Skeletal muscle satellite cell (primary cell): ENCODE data around the gene ZNF710. TPM values are rescaled to one million over a fixed set of nuclear protein-coding genes. Genes with fewer than 3 reads are reported as not detected.
"Not testable (repeated sequence)": the region's sequence is repeated elsewhere in the genome, so short reads cannot be mapped to it uniquely, and the experiment has no call there.

ENCODE experiments used
- H3K27me3 ChIP-seq: 2 replicates; pipeline ENCODE4 v1.7.0; 2013; ENCODE audit warnings: low read length; ENCODE audit not compliant: control insufficient read depth, insufficient read depth
- H3K36me3 ChIP-seq: 2 replicates; pipeline ENCODE4 v1.7.0; 2013; ENCODE audit warnings: mild to moderate bottlenecking, control low read depth, low read length; ENCODE audit not compliant: insufficient read depth
- H3K4me1 ChIP-seq: 2 replicates; pipeline ENCODE4 v1.7.0; 2013; ENCODE audit warnings: low read length; ENCODE audit not compliant: control insufficient read depth, insufficient read depth
- H3K4me2 ChIP-seq: 2 replicates; pipeline ENCODE4 v1.7.0; 2013; ENCODE audit warnings: mild to moderate bottlenecking, low read length
- H3K4me3 ChIP-seq: 2 replicates; pipeline ENCODE4 v1.7.0; 2013; ENCODE audit warnings: low read length
- H3K9ac ChIP-seq: 2 replicates; pipeline ENCODE4 v1.7.0; 2013; ENCODE audit warnings: mild to moderate bottlenecking, low read depth, low read length, moderate library complexity
- H3K9me3 ChIP-seq: replicated peaks from 2 replicates; pipeline ENCODE4 v1.7.0; 2013; ENCODE audit warnings: mild to moderate bottlenecking, control low read depth, low read length
- total RNA-seq: library from RNA; depleted of rRNA; stranded (reverse); fragments of >200 nt; gene quantifications from 2 replicates; pipeline ENCODE4 v1.2.3, GENCODE V29; 2012; rRNA removed

The ZNF710 gene
- total RNA-seq: 8.9 and 15.9 TPM in 2 replicates

- Histone ChIP-seq H3K9ac (peak within 1 kb of the TSS; percentile 85), H3K27me3 (peaks cover 1% of the 10 kb centered on the region), H3K9me3 (no peaks in the 10 kb centered on the region), H3K4me1 (peaks cover 46% of the 10 kb centered on the region), H3K4me2 (peak within 1 kb of the TSS; percentile 90), H3K4me3 (peak within 1 kb of the TSS; percentile 76), H3K36me3 (no peaks in the 10 kb centered on the region)
These were observed at the start of gene ZNF710 for GRCh38 chr15:90001062-90001682. TSS of gene ZNF710 (plus strand) at chr15:90001324. CDS start at chr15:90067138, 65,814 bp downstream.

GRCh38 chr15:89954541-89954940, 46.6 kb upstream of the ZNF710 start:
- H3K27me3 ChIP-seq: peaks cover 19% of the 10 kb centered on the region
- H3K9ac ChIP-seq: no peak overlapping the region
- H3K9me3 ChIP-seq: no peaks in the 10 kb centered on the region
- H3K4me1 ChIP-seq: no peaks in the 10 kb centered on the region
- H3K4me3 ChIP-seq: no peak overlapping the region
- H3K36me3 ChIP-seq: no peaks in the 10 kb centered on the region
- no peak overlapping the region for H3K4me2 ChIP-seq

GRCh38 chr15:89955449-89955998, 45.6 kb upstream of the ZNF710 start:
- not testable (repeated sequence) for H3K4me1 ChIP-seq, H3K4me2 ChIP-seq, H3K9ac ChIP-seq, H3K36me3 ChIP-seq, H3K9me3 ChIP-seq, H3K4me3 ChIP-seq
- H3K27me3 ChIP-seq: peaks cover 19% of the 10 kb centered on the region

GRCh38 chr15:89958107-89958805, 42.9 kb upstream of the ZNF710 start:
- Histone ChIP-seq H3K9me3 (no peaks in the 10 kb centered on the region), H3K36me3 (no peaks in the 10 kb centered on the region), H3K4me3 (no peak overlapping the region), H3K9ac (no peak overlapping the region), H3K27me3 (peaks cover 14% of the 10 kb centered on the region), H3K4me2 (no peak overlapping the region), H3K4me1 (no peaks in the 10 kb centered on the region)

GRCh38 chr15:89963301-89964231, 37.6 kb upstream of the ZNF710 start:
- H3K9ac ChIP-seq: no peak overlapping the region
- H3K9me3 ChIP-seq: no peaks in the 10 kb centered on the region
- no peak overlapping the region for H3K4me2 ChIP-seq
- no peaks in the 10 kb centered on the region for H3K4me1 ChIP-seq
- peaks cover 2% of the 10 kb centered on the region for H3K27me3 ChIP-seq
- H3K4me3 ChIP-seq: no peak overlapping the region
- no peaks in the 10 kb centered on the region for H3K36me3 ChIP-seq

GRCh38 chr15:89964232-89964954, 36.7 kb upstream of the ZNF710 start:
- H3K9me3 ChIP-seq: no peaks in the 10 kb centered on the region
- no peaks in the 10 kb centered on the region for H3K4me1 ChIP-seq
- H3K4me3 ChIP-seq: no peak overlapping the region
- H3K27me3 ChIP-seq: peaks cover 10% of the 10 kb centered on the region
- H3K4me2 ChIP-seq: no peak overlapping the region
- no peak overlapping the region for H3K9ac ChIP-seq
- H3K36me3 ChIP-seq: no peaks in the 10 kb centered on the region

- no peak overlapping the region for H3K4me3 ChIP-seq
- H3K27me3 ChIP-seq: peaks cover 13% of the 10 kb centered on the region
- H3K36me3 ChIP-seq: no peaks in the 10 kb centered on the region
- no peak overlapping the region for H3K4me2 ChIP-seq
- no peaks in the 10 kb centered on the region for H3K9me3 ChIP-seq
- H3K9ac ChIP-seq: no peak overlapping the region
- H3K4me1 ChIP-seq: no peaks in the 10 kb centered on the region
These were observed 33.2 kb upstream of the ZNF710 start for GRCh38 chr15:89967881-89968280.

- Histone ChIP-seq H3K4me2 (no peak overlapping the region), H3K4me3 (no peak overlapping the region), H3K36me3 (no peaks in the 10 kb centered on the region), H3K27me3 (peaks cover 29% of the 10 kb centered on the region), H3K9me3 (no peaks in the 10 kb centered on the region), H3K9ac (no peak overlapping the region), H3K4me1 (no peaks in the 10 kb centered on the region)
These were observed 29.5 kb upstream of the ZNF710 start for GRCh38 chr15:89971592-89971997.

- H3K4me1 ChIP-seq: no peaks in the 10 kb centered on the region
- no peak overlapping the region for H3K4me2 ChIP-seq
- H3K9ac ChIP-seq: no peak overlapping the region
These were observed 29.0 kb upstream of the ZNF710 start for GRCh38 chr15:89972085-89972484.

GRCh38 chr15:89975482-89976245, 25.5 kb upstream of the ZNF710 start:
- Histone ChIP-seq H3K9me3 (no peaks in the 10 kb centered on the region), H3K36me3 (no peaks in the 10 kb centered on the region), H3K4me2 (no peak overlapping the region), H3K4me3 (no peak overlapping the region), H3K4me1 (no peaks in the 10 kb centered on the region), H3K27me3 (peaks cover 18% of the 10 kb centered on the region), H3K9ac (no peak overlapping the region)

More at GRCh38 chr15:89972085-89972484, 29.0 kb upstream of the ZNF710 start:
- Histone ChIP-seq H3K4me3 (no peak overlapping the region), H3K9me3 (no peaks in the 10 kb centered on the region), H3K36me3 (no peaks in the 10 kb centered on the region), H3K27me3 (peaks cover 29% of the 10 kb centered on the region)
